ENCODE measurements around the gene PAX8.

PAX8 gene

GRCh38 chr2:113219889-113220641 lies 58.7 kb downstream of the PAX8 start:
- no peak for DNase-seq (ENCODE audit: low read depth)
- TF ChIP-seq CTCF (IDR thresholded peaks at IDR 0.05; ENCODE audit: low read depth, low read length, missing control alignments): no peak
- H3K4me3 ChIP-seq (ENCODE audit: low read depth, low read length): no peak overlapping the region

- no peak for DNase-seq (ENCODE audit: low read depth)
- no peak for TF ChIP-seq CTCF (IDR thresholded peaks at IDR 0.05; ENCODE audit: low read depth, low read length, missing control alignments)
- H3K4me3 ChIP-seq (ENCODE audit: low read depth, low read length): no peak overlapping the region
Measured at GRCh38 chr2:113219525-113219888, 59.2 kb downstream of the PAX8 start.

GRCh38 chr2:113219092-113219441 lies 59.7 kb downstream of the PAX8 start:
- DNase-seq (ENCODE audit: low read depth): no peak
- TF ChIP-seq CTCF (IDR thresholded peaks at IDR 0.05; ENCODE audit: low read depth, low read length, missing control alignments): no peak
- H3K4me3 ChIP-seq (ENCODE audit: low read depth, low read length): no peak overlapping the region

GRCh38 chr2:113218283-113219091 lies 60.2 kb downstream of the PAX8 start:
- H3K4me3 ChIP-seq (ENCODE audit: low read depth, low read length): no peak overlapping the region
- DNase-seq (ENCODE audit: low read depth): no peak
- no peak for TF ChIP-seq CTCF (IDR thresholded peaks at IDR 0.05; ENCODE audit: low read depth, low read length, missing control alignments)

- DNase-seq (ENCODE audit: low read depth): no peak
- H3K4me3 ChIP-seq (ENCODE audit: low read depth, low read length): no peak overlapping the region
- no peak for TF ChIP-seq CTCF (IDR thresholded peaks at IDR 0.05; ENCODE audit: low read depth, low read length, missing control alignments)
Measured at GRCh38 chr2:113217455-113218282, 61.1 kb downstream of the PAX8 start.

GRCh38 chr2:113216891-113217454 lies 61.7 kb downstream of the PAX8 start:
- TF ChIP-seq CTCF (IDR thresholded peaks at IDR 0.05; ENCODE audit: low read depth, low read length, missing control alignments): no peak
- no peak for DNase-seq (ENCODE audit: low read depth)
- H3K4me3 ChIP-seq (ENCODE audit: low read depth, low read length): no peak overlapping the region
